SU-DHL-6 (cell line): ENCODE measurements around the gene OPN3.

Experiments used
- H2AFZ ChIP-seq: fragments of 200-600 bp; sonication (generic); 2 replicates; pipeline ENCODE4 v1.6.1; 2014; ENCODE audit warnings: low read depth, mild to moderate bottlenecking, moderate library complexity, mixed read lengths, antibody characterized with exemption, low read length; ENCODE audit not compliant: severe bottlenecking
- H3F3A ChIP-seq: fragments of 200-600 bp; shearing (Covaris generic); 2 replicates; pipeline ENCODE4 v1.6.0; 2016; ENCODE audit warnings: antibody characterized with exemption, mild to moderate bottlenecking; ENCODE audit not compliant: insufficient read depth
- H3K27ac ChIP-seq: fragments of 200-600 bp; sonication (generic); 2 replicates; pipeline ENCODE4 v1.5.1; 2016; ENCODE audit warnings: low read depth, mild to moderate bottlenecking, low read length, moderate library complexity, mixed read lengths
- H3K27me3 ChIP-seq: fragments of 200-600 bp; sonication (generic), shearing (Covaris generic); 2 replicates; pipeline ENCODE4 v1.6.0; 2014; ENCODE audit warnings: mild to moderate bottlenecking, low read length
- H3K36me3 ChIP-seq: fragments of 200-600 bp; sonication (generic); 2 replicates; pipeline ENCODE4 v1.6.1; 2014; ENCODE audit warnings: mild to moderate bottlenecking, low read length, mixed read lengths
- H3K4me2 ChIP-seq: fragments of 300-600, 200-600 bp; shearing (Covaris generic), sonication (generic); 2 replicates; pipeline ENCODE4 v1.6.0; 2014; ENCODE audit warnings: low read length, low read depth, mild to moderate bottlenecking; ENCODE audit not compliant: poor library complexity, severe bottlenecking
- H3K4me3 ChIP-seq: fragments of 200-600 bp; sonication (generic); 2 replicates; pipeline ENCODE4 v1.5.1; 2014; ENCODE audit warnings: antibody characterized with exemption, low read length, mild to moderate bottlenecking, mixed read lengths; ENCODE audit not compliant: insufficient read depth, poor library complexity, severe bottlenecking
- H3K79me2 ChIP-seq: fragments of 200-600 bp; sonication (generic); 2 replicates; pipeline ENCODE4 v1.6.1; 2014; ENCODE audit warnings: mild to moderate bottlenecking, low read length, moderate library complexity; ENCODE audit not compliant: insufficient read depth
- H3K9ac ChIP-seq: fragments of 200-600 bp; sonication (generic); 2 replicates; pipeline ENCODE4 v1.7.0; 2014; ENCODE audit warnings: mild to moderate bottlenecking, low read length
- H3K9me2 ChIP-seq: fragments of 200-600 bp; sonication (generic); replicated peaks from 2 replicates; pipeline ENCODE4 v1.6.1; 2014; ENCODE audit warnings: low read length; ENCODE audit not compliant: insufficient read depth
- H3K9me3 ChIP-seq: fragments of 200-600 bp; sonication (generic); 2 replicates; pipeline ENCODE4 v1.6.1; 2014; ENCODE audit warnings: low read length, mixed read lengths; ENCODE audit not compliant: insufficient read depth
- H4K20me1 ChIP-seq: fragments of 200-600 bp; sonication (generic); 2 replicates; pipeline ENCODE4 v1.6.1; 2014; ENCODE audit warnings: low read depth, mild to moderate bottlenecking, antibody characterized with exemption, low read length, moderate library complexity, mixed read lengths
- CTCF ChIP-seq: fragments of 200-600 bp; sonication (generic); IDR thresholded peaks from one replicate; pipeline ENCODE4 v1.5.1; 2017; ENCODE audit warnings: antibody characterized with exemption, mild to moderate bottlenecking, low read length, moderate library complexity; ENCODE audit not compliant: insufficient read depth, poor library complexity, severe bottlenecking
- EZH2phosphoT487 ChIP-seq: fragments of 200-600 bp; sonication (generic), shearing (Covaris generic); conservative IDR thresholded peaks from 2 replicates; pipeline ENCODE4 v1.6.1; 2018; ENCODE audit warnings: mild to moderate bottlenecking, antibody characterized with exemption, low read length, moderate library complexity, mixed read lengths

The OPN3 gene

DNA sequence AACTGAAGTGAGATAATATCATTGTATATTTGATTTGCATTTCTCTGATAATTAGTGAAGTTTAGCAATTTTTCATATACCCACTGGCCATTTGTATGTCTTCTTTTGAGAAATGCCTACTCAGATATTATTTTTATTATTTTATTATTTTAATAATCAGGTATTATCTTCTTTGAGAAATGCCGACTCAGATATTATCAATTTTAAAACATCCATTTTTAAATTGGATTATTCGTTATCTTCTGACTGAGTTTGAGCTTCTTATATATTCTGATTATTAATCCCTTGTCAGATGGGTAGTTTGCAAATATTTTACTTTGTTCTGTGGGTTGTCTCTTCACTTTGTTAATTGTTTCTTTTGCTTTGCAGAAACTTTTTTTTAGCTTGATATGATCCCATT lies 70.3 kb downstream of the OPN3 start:
- peaks cover 5% of the 10 kb centered on the region for H3K36me3 ChIP-seq
- H3K27ac ChIP-seq = no peak overlapping the region
- no peaks in the 10 kb centered on the region for H3K79me2 ChIP-seq
- no peak overlapping the region for H3K9ac ChIP-seq
- H3F3A ChIP-seq = no peaks in the 10 kb centered on the region
- H3K27me3 ChIP-seq = no peaks in the 10 kb centered on the region
- H2AFZ ChIP-seq = no peak overlapping the region
- TF ChIP-seq EZH2phosphoT487 = no peak
- TF ChIP-seq CTCF = no peak
- H3K4me3 ChIP-seq = no peak overlapping the region
- no peaks in the 10 kb centered on the region for H3K9me3 ChIP-seq
- no peaks in the 10 kb centered on the region for H4K20me1 ChIP-seq
- H3K9me2 ChIP-seq = no peaks in the 10 kb centered on the region
- H3K4me2 ChIP-seq = no peak overlapping the region

DNA sequence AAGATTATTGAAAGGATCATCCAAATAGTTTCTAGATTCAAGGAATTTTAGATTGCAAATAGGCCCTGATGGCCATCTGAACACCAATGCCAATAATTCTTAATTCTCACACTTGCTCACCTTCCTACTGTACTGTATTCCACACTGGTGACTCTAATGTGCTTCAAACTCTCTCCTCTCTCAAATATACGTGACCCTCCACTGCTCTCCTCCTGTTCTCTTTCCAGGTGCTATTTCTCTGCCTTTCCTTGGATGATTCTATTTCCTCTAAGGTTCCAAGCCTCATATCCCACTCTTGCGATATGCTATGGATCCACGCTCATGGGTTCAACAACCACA lies 79.4 kb downstream of the OPN3 start:
- no peak overlapping the region for H3K4me3 ChIP-seq
- no peaks in the 10 kb centered on the region for H3K9me3 ChIP-seq
- no peak overlapping the region for H3K4me2 ChIP-seq
- no peak overlapping the region for H3K27ac ChIP-seq
- no peak for TF ChIP-seq EZH2phosphoT487
- TF ChIP-seq CTCF = no peak
- H4K20me1 ChIP-seq = no peaks in the 10 kb centered on the region
- H3F3A ChIP-seq = no peaks in the 10 kb centered on the region
- H3K27me3 ChIP-seq = no peaks in the 10 kb centered on the region
- no peak overlapping the region for H3K9ac ChIP-seq
- H3K9me2 ChIP-seq = no peaks in the 10 kb centered on the region
- no peaks in the 10 kb centered on the region for H3K79me2 ChIP-seq
- peaks cover 3% of the 10 kb centered on the region; the same call in 1 of the 2 replicates for H3K36me3 ChIP-seq
- no peak overlapping the region for H2AFZ ChIP-seq

DNA sequence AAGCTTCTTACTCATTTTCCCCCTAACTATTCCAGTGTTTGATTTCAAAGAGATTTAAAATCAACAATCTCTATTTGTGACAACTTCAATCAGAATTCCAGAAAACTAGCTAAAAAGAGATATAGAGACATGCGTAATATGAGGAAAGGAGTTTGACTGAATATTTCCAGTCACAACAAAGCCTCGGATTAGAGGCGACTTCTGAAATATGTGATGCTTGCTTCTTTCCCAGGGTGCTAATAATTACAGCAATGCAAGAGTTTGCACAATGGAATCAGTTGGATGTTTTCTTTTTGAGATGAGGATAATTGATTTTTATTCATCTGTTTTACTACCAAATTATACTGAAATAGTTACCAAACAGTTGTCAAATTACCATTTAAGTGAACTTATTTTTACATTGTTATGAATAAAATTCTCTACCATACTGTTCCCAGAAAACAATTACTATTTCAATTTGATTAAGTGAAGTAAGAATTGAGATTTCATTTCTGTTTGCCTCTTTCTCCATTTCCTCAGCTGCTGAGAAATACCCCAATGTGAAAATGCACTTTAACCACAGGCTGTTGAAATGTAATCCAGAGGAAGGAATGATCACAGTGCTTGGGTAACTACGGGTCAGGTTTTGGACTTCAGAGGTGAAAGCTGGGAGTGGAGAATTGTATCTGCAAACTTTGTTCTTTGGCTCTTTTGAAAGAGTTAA lies 79.9 kb downstream of the OPN3 start:
- no peaks in the 10 kb centered on the region for H3F3A ChIP-seq
- H3K27me3 ChIP-seq = no peaks in the 10 kb centered on the region
- no peak for TF ChIP-seq EZH2phosphoT487
- TF ChIP-seq CTCF = no peak
- H3K9me2 ChIP-seq = no peaks in the 10 kb centered on the region
- H3K9ac ChIP-seq = no peak overlapping the region
- H3K4me2 ChIP-seq = no peak overlapping the region
- no peak overlapping the region for H2AFZ ChIP-seq
- H3K9me3 ChIP-seq = no peaks in the 10 kb centered on the region
- no peaks in the 10 kb centered on the region for H4K20me1 ChIP-seq
- H3K27ac ChIP-seq = no peak overlapping the region
- H3K36me3 ChIP-seq = peaks cover 3% of the 10 kb centered on the region; the same call in 1 of the 2 replicates
- H3K79me2 ChIP-seq = no peaks in the 10 kb centered on the region
- H3K4me3 ChIP-seq = no peak overlapping the region
